ENCODE data around the gene WASF1.

Gene WASF1

DNA sequence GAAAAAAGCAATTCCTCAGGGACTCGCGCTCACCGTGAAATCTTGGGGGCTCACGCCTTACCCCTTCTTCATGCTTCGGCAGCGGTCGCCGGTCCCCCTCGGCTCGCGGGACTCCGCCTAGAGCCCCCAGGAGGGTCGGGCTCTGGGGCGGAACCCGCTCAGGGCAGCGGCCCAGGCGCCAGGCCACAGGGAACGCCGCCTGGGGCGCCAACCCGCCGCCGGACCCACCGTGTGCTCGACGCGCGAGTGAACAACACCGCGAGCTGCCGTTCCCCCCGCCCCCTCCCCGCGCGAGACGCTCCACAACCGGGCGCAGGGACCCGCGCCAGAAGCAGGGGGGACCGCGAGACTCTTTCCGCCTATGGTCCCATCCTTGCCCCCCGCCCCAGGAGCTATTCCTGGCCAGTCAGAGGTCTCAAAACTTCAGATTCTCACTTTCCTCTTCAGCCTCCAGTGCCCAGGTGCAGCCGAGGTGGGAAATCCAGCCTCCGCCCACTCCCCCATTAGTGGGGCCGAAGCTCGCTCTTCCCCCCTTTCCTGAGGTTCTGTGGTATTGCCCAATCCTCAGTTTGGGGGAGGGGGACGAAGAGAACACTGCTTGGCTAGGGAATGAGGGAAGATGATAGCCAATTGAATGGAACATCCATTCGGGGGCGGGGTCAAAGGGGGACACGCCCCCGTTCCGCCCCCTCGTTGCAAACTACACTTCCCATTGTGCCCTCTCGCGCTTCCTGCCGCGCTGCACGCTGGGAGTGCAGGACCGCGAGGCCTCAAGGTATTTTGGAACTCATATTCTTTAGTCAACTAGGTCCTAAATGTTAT, at the start of gene WASF1:
TSS of gene WASF1 (minus strand) at position 265 of the 822 bp plus-strand sequence. CDS start 52,069 bp downstream, outside the sequence.
- peak; percentile 84 to 86 (median 86) for DNase-seq (ENCODE audit: low read depth in 2 of 3, low spot score in 1 of 3)

DNA sequence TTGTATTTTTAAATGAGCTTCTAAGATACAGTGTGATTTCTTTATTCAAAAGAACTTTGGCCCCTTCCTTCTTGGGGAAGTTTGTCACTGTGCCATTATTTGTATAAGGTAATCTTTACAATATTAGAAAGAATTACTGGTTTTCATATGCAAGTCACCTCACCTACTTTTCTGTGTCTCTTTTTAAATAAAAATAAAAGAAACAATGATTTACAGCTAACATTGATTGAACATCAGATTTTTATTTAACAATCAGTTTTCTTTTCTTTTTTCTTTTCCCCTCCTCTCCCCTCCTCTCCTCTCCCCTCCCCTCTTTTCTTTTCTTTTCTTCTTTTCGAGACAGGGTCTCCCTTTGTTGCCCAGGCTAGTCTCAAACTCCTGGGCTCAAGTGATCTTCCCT, 46.8 kb upstream of the WASF1 start:
- DNase-seq (ENCODE audit: low read depth in 2 of 3, low spot score in 1 of 3) = no peak

DNA sequence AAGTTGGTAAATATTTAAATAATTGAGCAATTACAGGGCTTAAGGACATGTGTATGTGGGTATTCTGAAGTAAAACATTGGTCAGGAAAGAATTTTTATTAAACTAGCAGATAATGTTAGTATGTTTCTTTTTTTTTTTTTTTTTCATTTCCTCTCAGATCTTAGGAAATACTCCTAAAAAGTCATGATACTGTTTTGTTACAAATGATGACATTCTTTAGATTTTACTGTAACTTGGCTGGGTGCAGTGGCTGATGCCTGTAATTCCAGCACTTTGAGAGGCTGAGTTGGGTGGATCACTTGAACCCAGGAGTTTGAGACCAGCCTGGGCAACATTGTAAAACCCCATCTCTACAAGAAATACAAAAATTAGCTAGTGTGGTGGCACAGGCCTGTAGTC, 42.3 kb upstream of the WASF1 start:
- no peak for DNase-seq (ENCODE audit: low read depth in 2 of 3, low spot score in 1 of 3)

DNA sequence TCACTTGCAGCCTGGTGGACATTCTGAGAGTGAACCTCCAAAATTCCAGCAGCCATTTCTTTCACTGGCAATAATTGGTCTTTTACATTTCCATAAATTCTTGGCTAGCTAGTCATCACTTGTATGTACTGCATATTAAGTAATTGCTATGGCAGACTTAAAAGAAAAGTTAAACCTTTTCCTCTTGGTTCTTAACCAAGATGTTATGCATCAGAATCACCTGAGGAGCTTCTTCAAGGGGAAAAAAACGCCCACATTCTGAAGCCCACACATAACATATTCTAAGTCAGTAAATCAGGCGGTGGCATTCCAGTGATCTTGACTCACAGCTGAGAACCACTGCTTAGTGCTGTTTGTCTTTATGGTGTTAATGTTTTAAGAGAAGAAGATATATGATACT, 37.8 kb upstream of the WASF1 start:
- DNase-seq (ENCODE audit: low read depth in 2 of 3, low spot score in 1 of 3) = no peak

DNA sequence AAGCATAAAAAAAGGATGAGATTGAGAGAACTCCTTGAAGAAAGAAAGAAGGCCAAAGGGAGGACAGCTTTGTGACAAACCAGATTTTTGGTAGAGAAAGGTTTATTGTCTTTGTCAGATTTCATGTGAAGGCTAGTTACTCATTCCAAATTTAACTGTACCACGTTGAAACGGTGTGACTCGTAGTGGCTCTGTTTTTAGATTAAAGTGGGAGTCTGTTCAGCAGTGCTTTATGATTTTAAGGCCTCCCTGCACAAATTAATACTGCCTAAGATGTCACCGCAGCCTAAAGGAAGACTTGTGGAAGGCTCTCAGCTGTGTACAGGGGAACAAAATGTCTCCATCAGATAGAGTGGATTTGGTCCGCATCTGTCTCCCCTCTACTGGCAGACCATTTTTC, 36.7 kb upstream of the WASF1 start:
- DNase-seq (ENCODE audit: low read depth in 2 of 3, low spot score in 1 of 3) = no peak

DNA sequence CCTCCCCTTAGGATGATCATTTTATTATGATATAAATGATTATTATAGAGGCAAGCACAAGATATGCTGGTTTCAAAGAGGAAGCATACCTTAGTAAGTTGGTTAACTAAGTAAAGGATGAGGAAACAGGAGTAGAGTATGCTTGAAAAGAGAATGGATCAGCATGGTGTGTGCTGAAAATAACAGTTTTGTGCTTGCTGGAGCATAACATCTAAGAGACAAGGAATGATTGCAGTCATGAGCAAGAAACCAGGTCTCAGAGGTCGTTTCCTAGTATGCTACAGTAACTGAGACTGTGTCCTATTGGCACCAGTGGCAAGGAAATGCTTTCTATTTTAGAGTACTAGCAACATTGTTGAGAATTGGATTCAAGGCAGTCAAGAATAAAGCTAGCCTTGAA, 34.9 kb upstream of the WASF1 start:
- DNase-seq (ENCODE audit: low read depth in 2 of 3, low spot score in 1 of 3) = no peak

DNA sequence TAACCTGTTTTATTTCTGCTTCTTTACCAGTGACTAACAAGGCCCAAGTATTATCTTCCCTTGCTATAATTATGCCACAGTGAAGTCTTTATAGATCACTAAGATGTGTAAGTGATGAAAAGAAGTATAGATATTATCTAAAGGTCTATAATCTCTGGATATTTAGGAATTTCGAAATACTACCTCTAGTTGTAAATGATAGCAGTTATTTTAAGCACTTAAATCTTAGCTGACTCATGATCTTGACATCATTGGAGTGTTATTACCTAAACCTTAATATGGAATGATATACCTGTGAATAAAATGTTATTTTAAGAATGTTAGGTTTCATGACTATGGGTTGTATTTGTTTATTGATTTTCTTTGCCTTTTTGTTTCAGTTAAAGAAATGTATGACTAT, 32.3 kb upstream of the WASF1 start:
- no peak for DNase-seq (ENCODE audit: low read depth in 2 of 3, low spot score in 1 of 3)

DNA sequence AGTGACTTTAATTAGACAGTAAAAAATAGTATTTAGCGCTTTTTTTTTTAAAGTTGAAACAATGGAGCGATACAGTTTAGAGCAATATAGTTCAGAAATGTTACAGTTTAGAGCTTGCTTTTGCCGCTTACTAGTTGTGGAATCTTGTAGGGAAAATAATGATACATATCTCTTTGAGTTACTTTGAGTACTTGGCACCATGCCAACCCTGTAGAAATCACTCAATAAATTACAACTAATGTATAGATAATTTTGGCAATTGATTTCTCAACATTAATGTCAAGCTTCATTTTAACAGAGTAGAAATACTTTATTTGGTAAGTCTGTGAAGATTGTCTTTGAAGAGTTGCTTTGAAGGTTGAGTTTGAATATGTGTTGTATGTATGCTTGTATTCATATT, 28.2 kb upstream of the WASF1 start:
- no peak for DNase-seq (ENCODE audit: low read depth in 2 of 3, low spot score in 1 of 3)

DNA sequence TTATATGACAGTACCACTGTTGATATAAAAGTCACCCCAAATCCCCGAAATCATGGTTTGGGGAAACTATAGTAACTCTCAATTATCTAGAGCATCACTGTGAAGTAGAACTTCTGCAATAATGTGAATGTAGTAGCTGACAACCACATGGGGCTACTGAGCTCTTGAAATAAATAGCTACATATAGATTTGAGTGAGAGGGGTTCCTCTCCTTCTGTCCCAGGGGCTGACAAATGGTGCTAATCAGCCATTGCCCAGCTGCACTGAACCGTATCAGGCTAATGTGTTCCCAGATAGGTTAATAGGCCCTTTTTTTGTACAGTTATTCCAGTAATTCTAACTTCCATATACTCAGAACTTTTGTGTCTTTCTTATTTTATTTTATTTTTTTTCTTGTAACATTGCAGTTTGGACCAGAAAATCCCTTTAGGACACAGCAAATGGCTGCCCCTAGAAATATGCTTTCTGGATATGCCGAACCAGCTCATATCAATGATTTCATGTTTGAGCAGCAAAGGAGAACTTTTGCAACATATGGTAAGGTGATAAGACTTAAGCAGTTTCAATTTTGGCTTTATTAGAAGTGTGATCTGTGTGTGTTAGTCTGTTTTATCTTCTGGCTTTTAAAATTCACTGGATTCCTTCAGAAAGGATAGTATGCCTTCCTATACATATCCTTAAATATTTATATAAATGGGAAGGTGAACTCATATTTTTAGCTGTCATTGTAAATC, 21.8 kb upstream of the WASF1 start:
- no peak for DNase-seq (ENCODE audit: low read depth in 2 of 3, low spot score in 1 of 3)

DNA sequence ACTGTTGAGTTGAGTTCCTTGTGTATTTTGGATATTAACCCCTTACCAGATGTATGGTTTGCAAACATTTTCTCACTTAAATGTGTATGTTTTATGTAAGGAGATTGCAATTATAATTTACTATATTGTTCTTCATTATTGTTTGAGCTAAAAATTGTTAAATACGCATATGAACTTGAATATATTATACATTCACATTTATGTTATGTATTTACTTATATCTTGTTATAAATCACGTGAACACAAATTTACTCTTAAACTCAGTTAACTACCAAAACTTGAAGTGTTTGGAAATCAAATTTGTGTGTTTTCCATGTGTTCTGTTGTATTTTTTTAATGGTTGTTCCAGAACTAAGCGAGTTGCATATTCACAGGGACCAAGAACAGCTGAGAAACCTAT, 19.1 kb upstream of the WASF1 start:
- DNase-seq (ENCODE audit: low read depth in 2 of 3, low spot score in 1 of 3) = no peak

DNA sequence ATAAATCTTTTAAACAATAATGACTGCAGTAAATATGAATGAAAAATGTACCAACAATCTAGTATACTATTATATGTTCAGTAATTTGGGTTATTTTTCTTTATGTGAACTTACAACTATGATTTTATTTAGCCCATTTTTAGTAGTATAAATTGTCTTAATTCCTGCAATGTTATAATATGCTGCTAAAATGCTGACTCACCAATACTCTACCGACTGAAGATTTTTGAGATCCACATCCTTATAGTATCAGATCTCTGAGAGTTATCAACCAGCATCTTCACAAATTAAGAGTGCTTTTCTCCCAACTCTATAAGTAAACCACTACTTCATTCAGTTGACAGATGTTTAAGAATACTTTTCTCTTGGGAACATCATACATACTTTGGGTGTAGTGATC, 17.4 kb upstream of the WASF1 start:
- no peak for DNase-seq (ENCODE audit: low read depth in 2 of 3, low spot score in 1 of 3)

DNA sequence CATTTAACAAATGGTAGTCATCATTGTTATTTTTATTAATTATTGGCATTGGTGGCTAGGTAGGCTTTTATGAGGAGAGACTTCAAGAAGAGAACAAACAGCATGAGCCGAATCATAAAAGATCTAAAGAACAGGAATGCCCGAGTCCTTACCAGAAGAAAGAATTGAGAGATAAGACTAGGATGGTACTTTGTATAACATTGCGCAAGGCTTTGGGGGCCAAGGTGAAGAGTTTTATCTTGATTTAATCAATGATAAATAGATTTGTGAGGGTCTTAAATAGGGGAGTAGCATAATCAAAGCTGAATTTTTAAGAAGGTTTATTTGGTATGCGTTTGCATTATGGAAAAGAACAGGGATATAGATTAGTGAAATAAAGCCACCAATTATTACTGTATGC, 16.2 kb upstream of the WASF1 start:
- no peak for DNase-seq (ENCODE audit: low read depth in 2 of 3, low spot score in 1 of 3)

DNA sequence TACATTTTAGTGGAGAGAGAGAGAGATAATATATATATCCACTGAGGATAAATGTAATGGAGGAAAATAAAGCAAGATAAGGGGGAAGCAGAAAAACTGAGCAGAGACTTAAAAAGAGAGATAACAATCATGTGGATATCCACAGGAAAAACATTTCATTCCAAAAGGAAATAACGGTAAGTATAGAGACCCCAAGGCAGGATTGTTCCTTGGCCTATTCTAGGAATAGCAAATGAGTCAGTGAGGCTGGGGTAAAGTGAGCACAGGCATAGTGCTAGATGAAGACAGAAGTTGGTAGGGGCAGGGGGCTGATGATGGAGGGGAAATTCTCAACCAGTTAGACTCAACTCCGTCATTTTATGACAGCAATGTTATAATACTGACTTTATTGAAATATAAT, 12.0 kb upstream of the WASF1 start:
- DNase-seq (ENCODE audit: low read depth in 2 of 3, low spot score in 1 of 3) = no peak

DNA sequence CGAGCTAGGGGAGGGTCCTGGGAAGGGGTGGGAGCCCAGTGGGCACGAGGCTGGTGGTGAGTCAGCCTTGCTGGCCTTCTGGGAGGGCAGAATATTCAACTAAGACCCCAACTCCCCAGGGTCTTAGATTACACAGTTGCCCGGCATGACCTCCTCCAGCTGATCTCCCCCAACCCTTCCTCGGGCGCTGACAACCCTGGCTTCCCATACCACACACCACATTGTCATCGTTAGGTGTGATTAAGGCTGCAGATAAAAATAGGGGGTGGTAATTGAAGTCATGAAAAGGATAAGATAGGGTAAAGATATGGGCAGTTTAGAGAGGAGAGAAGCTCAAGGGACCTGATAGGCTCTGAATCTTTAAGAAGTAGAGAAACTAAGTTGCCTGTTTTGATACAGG, 11.3 kb upstream of the WASF1 start:
- no peak for DNase-seq (ENCODE audit: low read depth in 2 of 3, low spot score in 1 of 3)

DNA sequence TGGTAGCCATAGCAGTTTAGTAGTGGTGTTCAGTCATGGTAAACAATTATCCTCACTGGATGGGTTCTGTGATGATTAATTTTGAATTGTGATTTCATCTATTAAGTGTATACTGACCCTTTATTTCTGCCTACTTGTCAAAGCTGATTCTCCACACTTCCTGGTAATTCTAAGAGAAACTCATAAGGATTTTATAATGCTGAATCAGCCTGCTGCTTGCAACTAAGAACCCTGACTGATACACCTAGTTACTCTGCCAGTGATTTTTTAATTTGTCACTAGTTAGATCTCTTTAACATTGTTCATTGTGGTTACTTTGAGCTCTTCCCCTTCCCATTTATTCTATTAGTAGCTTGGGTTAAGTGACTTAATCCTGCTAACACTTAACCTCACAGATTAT, 9.3 kb upstream of the WASF1 start:
- DNase-seq (ENCODE audit: low read depth in 2 of 3, low spot score in 1 of 3) = no peak

DNA sequence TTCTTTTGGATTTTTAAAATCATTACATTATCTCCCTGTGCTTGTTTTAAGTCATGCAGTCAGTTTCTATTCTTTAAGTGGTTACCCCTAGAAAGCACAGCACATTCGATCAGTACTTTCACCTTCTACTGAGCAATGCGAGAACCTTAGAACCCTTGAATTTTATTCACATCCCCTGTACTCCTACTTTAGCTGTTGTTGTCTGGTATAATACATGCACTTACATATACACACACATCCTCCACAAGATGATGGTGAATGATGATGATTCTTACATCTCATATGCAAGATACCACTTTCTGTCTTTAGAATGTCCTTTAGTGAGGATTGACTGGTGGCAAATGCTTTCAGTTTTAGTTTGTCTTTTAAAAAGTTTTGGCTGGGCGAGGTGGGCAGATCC, 6.4 kb upstream of the WASF1 start:
- no peak for DNase-seq (ENCODE audit: low read depth in 2 of 3, low spot score in 1 of 3)

DNA sequence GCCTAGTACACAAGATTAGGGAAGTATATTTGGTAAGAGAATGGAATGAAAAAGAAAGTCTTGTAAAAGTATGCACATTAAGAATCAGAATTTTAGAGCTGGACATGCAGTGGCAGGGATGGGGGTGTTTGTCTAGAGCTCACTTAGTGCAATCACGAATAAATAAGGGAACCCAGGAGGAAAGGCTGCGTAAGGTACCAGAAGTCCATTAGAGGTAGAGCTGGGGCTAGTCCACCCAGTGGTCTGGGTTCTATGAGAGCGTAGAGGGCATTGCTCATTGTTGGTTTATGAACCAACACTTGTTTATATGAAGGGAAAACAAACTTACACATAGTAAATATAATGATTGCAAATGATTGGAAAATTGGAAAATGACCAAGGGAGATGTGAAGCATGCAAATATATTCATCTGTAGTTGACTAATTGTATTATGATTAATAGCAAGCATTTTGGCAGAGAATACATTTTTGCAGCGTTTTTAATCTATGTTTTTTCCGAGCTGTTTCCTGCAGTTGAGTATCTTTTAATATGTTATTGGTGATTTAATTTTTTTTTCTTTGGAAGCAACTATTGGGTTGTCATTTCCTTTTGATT, 3.9 kb upstream of the WASF1 start:
- DNase-seq (ENCODE audit: low read depth in 2 of 3, low spot score in 1 of 3) = no peak

DNA sequence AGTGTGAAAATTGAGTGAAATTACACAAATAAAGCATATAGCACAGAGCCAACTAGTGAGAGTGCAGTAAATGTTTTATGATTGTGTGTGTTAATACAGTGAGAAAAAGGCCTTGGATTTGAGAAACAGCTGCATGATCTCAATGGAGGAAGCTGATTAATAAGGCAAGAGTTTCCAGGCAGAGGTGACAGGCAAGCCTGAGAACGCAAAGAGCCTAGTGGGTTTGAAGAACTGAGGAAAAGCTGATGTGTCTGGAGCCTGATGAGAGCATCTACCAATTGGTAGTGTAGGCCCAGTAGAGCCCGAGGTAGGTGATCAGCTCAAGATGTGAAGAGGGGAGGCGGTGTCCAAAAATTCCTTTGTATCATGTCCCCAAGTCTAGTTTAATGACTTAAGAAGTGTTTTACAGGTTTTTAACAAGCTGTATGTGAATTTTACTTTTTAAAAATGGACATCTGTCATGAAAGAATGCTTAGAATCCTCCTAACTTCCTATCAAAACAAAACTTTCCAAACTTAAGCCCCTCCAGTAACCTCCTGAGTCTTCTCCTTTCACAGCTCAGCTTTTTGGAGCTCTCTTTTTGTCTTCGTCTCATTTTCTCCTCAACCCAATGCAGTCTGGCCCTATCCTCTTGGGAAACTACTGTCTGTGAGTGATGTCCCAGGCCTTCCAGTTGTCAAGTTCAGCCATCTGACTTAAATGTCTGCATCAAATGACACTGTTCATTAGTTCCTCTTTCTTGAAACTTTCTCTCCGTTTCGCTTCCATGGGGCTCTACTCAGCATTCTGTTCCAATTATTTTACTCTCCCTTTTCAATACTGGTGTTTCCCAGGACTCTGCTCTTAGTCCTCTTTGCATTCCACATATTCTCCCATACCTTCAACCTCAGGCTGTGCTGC, 1.9 kb upstream of the WASF1 start:
- no peak for DNase-seq (ENCODE audit: low read depth in 2 of 3, low spot score in 1 of 3)

DNA sequence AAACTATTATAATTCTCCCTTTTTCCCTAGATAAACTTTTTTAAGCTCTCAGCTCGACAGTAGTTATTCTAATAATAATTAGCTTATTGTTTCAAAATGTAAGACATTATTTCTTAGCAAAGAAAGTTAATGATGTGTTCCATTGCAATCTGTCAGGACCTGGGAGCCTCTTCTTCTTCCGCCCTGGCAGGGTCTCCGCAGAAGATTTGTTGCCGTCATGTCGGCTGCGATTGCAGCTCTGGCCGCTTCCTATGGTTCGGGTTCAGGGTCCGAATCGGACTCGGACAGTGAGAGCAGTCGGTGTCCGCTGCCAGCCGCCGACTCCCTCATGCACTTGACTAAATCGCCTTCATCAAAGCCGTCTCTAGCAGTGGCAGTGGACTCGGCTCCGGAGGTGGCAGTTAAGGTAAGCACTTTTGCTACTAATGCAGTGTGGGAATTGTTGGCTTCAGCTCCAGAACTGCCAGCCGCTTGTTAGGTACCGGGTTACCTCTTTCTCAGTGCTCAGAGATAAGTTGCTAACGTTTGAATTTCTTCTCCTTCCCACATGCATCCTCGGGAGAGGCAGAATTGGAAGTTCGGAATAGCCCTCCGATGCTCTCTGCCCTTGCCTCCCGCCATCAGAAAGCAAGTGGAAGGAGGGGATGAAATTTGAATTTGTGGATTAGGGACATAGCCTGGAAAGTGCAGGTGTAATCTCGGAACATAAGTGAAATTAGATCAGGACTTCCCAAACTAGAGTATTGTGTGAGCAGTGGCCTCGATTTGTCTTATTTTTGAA, 948 bp upstream of the WASF1 start, which contains the start of gene CDC40:
TSS of gene CDC40 (plus strand) at position 200 of the 781 bp plus-strand sequence. CDS start at position 218, 18 bp downstream.
- peak in 2 of 3 donors; percentile 35 to 36 for DNase-seq (ENCODE audit: low read depth in 2 of 3, low spot score in 1 of 3)

All from stimulated activated CD4-positive, alpha-beta T cell treated with anti-CD3 and anti-CD28 coated beads, Interleukin-12 subunit alpha, Interleukin-12 subunit beta, amount 100 ng/mL, for 48 hours (primary cell).